ENCODE results near the gene CDKL4.
A peak's percentile ranks its signal among the peaks of the same experiment; 100 is the strongest.
"Not testable (repeated sequence)": the region's sequence is repeated elsewhere in the genome, so short reads cannot be mapped to it uniquely, and the experiment has no call there.

Gene CDKL4

GRCh38 chr2:39247512-39248043 lies 3.8 kb upstream of the CDKL4 start:
- H3K27ac ChIP-seq, result no peak overlapping the region
- no peak for TF ChIP-seq CTCF (conservative IDR thresholded peaks at IDR 0.05)

DNA sequence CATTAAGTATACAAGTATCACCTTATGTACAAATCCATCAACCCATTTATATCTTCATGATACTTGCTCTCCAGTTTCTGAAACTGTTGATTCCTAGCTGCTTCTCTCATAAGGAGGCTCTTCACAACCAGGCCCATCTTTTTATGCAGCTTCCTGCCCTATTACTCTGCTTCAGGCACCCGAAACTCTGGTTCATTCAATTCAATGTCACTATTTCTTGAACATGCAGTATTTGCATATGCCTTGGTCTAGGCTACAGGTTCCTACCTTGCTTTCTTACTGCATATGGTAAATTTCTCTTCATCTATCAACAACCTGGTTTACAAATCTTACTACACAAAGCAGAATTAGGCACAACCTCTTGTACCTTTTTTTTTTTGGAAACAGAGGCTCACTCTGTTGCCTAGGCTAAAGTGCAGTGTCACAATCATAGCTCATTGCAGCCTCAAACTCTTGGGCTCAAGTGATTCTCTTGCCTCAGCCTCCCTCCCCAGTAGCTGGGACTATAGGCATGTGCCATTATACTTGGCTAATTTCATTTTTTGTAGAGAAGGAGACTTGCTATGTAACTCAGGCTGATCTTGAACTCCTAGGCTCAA lies 2.7 kb upstream of the CDKL4 start:
- no peak overlapping the region for H3K27ac ChIP-seq
- no peak for TF ChIP-seq CTCF (conservative IDR thresholded peaks at IDR 0.05)

- not testable (repeated sequence) for H3K27ac ChIP-seq
These were observed 1.3 kb upstream of the CDKL4 start for GRCh38 chr2:39244963-39245625.

DNA sequence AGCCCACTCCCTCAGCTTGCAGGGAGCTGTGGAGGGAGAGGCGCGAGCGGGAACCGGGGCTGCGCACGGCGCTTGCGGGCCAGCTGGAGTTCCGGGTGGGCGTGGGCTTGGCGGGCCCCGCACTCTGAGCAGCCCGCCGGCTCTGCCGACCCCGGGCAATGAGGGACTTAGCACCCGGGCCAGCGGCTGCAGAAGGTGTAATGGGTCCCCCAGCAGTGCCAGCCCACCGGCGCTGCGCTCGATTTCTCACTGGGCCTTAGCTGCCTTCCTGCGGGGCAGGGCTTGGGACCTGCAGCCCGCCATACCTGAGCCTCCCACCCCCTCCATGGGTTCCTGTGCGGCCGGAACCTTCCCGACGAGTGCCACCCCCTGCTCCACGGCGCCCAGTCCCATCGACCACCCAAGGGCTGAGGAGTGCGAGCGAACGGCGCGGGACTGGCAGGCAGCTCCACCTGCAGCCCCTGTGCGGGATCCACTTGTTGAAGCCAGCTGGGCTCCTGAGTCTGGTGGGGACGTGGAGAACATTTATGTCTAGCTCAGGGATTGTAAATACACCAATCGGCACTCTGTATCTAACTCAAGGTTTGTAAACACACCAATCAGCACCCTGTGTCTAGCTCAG lies 582 bp upstream of the CDKL4 start:
- not testable (repeated sequence) for H3K27ac ChIP-seq

DNA sequence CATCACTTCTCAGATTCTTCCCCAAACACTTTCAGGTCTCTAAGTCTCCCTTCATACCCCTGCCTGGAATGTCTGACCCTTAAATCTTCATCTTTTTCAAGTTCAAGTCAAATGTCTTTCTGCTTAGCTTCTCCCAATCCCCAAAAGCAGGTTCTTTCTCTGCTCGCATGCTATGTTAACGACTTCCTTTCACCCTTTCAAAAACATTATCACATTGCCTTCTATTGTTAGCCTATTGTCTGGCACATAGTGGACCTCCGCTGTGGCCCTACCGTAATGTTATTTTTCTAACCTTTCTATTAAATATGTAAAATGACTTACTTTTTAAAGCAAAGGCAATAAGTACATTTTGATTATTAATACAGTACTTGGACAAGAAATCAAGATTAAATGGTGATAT lies 2.2 kb downstream of the CDKL4 start:
- peak overlapping the region; percentile 77 for H3K27ac ChIP-seq
- TF ChIP-seq CTCF (conservative IDR thresholded peaks at IDR 0.05), result no peak

GRCh38 chr2:39240758-39241157 lies 3.0 kb downstream of the CDKL4 start:
- peak overlapping the region; percentile 77 for H3K27ac ChIP-seq
- TF ChIP-seq CTCF (conservative IDR thresholded peaks at IDR 0.05), result no peak

GRCh38 chr2:39234754-39235153 lies 9.0 kb downstream of the CDKL4 start:
- TF ChIP-seq CTCF (conservative IDR thresholded peaks at IDR 0.05), result no peak
- no peak overlapping the region for H3K27ac ChIP-seq

DNA sequence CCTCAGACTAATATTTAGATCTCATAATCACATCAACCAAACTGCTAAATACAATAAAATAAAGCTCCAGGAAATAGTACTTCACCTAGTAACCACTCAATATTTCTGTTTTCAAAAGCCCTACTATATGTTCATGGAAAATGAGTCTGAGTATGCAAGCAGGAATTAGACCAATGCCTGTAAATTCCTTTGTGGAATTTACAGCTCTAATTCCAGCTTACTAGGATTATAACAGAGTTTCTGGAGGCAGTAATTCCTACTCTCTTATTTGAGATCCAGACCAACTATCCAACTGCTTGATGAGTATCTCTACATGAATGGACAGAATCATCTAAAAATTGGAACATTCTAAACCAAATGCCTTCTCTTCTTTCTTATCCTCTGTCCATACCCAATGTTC lies 11.6 kb downstream of the CDKL4 start:
- TF ChIP-seq CTCF (conservative IDR thresholded peaks at IDR 0.05), result no peak
- no peak overlapping the region for H3K27ac ChIP-seq

All from VCaP (cell line).